Measurements from ENCODE around the gene SLC15A3.
"Not testable (repeated sequence)": the region's sequence is repeated elsewhere in the genome, so short reads cannot be mapped to it uniquely, and the experiment has no call there.

SLC15A3 gene

GRCh38 chr11:60974316-60974715 lies 22.3 kb upstream of the SLC15A3 start:
- not testable (repeated sequence) for DNase-seq

DNA sequence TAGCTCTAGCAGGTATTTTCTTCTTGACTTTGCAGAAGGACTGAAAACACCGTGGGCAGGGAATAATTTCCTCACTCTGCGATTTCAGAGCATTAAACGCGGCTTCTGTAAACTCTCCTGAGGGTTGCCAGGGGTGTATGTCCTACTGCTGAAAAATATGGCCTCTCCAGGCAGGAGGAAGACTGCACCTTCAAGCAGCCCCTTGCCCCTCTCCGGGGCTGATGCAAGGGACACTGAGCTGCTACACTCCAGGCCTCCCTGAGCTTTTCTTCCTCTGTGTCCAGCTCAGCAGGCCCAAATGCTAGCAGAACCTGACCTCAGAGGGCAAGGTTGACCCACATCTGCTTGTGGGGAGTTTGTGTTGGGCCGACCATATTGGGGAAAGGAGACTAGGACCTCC lies 21.7 kb upstream of the SLC15A3 start:
- DNase-seq, result no peak

- DNase-seq, result no peak
Measured at GRCh38 chr11:60972182-60973030, 20.4 kb upstream of the SLC15A3 start.

- DNase-seq, result no peak
Measured at GRCh38 chr11:60971520-60971919, 19.5 kb upstream of the SLC15A3 start, which contains the start of gene CD6. CD6 (plus strand) TSS chr11:60971680; CDS start chr11:60971866, 186 bp downstream.

DNA sequence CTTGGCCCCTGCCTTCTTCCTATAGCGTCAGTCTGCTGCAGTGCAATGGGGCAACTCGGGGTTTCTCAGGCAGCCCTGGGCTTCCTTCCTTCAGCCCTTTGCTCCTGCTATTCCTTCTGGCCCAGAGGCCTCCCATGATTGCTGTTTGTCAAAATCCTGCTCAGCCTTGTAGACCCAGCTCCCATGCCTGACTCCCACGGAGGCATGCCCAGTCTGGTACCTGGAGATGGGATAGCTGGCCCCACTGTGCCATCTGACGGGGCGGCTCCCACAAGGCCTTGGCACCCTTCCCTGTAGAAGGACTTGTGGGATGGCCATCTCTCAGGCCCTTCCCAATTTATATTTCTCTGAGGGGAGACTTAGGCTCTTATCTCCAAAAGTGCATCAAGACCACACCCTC lies 18.9 kb upstream of the SLC15A3 start:
- no peak for DNase-seq

- no peak for DNase-seq
Measured at GRCh38 chr11:60970369-60970774, 18.4 kb upstream of the SLC15A3 start.

DNA sequence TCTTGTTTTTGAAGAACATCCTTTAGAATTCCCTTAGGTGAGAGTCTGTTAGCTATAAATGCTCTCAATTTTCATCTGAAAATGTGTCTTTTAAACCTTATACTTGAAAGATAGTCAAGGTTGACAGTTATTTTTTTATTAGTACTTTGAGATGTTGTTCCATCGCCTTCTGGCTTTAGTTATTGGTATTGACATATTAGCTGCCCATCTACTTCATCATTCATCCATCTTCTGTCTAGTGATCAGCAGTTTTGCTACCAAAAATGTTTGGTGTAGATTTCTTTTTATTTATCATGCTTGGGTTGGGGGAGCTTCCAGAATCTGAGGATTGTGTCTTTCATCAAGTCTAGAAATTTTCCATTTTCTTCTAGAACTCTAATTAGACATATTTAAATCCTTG lies 16.2 kb upstream of the SLC15A3 start:
- no peak for DNase-seq

DNA sequence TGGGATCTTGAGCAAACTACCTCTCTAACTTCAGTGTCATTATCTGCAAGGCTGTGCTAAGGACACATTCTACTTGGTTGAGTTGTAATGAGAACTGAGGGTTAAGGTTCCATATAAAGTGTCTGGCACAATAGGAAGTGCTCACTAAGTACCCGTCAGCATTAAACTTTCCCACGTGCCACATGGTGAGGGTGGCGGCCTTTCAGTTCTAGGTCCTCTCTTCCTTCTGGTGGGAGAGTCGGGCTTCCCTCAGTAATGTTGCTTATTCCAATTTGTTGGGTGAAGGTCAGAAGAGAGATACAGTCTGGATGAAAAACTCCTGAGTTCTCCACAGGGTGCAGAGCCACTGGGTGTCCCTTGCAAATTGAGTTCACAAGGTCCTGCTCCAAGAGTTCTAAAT lies 14.9 kb upstream of the SLC15A3 start:
- DNase-seq, result no peak

- no peak for DNase-seq
Measured at GRCh38 chr11:60964801-60965200, 12.8 kb upstream of the SLC15A3 start.

GRCh38 chr11:60960405-60960804 lies 8.4 kb upstream of the SLC15A3 start:
- DNase-seq, result no peak

DNA sequence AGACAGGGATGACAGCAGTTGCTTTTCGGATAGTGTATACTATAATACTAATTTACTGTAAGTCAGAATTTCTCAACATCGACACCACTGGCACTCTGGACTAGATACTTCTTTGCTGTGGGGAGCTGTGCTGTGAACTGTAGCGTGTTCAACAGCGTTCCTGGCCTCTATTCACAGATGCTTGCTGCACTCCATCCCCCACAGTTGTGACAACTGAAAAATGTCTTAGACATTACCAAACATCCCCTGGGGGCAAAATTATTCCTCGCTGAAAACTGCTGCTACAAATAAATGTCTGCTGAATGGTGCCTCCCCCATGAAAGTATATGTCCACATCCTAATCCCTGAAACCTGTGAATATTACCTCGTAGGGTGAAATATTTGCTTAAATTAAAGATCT lies 7.5 kb upstream of the SLC15A3 start:
- no peak for DNase-seq

DNA sequence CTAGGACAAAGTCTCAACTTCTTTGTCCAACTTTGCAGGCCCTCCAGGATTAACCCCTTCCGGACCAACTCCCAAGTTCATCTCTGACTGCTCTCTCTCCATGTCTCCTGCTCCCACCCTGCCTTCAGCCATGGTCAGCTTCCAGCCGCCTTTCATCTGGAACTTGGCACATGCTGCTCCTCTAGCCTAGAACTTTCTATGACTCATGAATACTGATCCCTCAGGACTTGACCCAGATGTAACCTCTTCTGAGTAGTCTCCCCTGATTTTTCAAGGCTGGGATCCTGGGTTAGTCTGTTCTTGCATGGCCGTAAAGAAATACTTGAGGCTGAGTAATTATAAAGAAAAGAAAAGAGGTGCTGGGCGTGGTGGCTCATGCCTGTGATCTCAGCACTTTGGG lies 5.2 kb upstream of the SLC15A3 start:
- no peak for DNase-seq

DNA sequence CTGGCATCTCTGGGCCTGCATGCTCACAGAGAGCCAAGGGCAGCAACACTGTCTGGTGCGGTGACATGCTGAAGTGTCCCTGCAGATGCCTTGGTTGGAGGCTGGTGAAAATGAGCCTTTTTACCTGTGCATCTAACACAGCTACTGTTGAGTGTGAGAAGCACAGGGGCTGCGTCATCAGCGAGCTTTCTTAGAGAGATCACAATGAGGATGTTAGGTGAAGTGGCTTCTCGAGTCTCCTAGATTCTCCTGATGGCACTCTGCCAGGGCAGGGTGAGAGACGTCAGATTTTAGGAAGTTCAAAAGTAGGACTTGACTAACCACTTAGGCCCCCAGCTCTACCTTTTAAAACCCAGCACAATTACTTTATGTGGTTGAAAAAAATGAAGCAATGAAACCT lies 3.6 kb upstream of the SLC15A3 start:
- no peak for DNase-seq

- DNase-seq, result no peak
Measured at GRCh38 chr11:60954421-60954820, 2.4 kb upstream of the SLC15A3 start.

GRCh38 chr11:60953781-60954180 lies 1.8 kb upstream of the SLC15A3 start:
- no peak for DNase-seq

DNA sequence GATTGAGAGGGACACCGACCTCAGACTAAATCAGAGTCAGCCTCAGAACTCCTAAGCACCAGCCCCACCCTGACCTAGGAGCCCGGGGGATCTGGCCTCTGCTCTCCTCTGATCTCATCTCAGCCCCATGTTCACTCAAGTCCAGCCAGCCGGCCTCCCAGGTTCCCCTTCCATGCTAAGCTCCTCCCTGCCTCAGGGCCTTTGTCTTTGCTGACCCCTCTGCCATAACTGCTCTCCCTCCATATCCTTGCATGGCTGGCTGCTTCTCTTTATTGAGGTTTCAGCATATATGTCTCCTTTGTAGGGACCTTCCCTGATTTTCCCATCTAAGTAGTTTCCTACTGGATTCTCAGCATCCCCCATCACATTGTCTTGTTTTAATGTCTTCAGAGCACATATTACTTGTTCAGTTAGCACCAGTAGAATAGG lies 780 bp upstream of the SLC15A3 start:
- no peak for DNase-seq

DNA sequence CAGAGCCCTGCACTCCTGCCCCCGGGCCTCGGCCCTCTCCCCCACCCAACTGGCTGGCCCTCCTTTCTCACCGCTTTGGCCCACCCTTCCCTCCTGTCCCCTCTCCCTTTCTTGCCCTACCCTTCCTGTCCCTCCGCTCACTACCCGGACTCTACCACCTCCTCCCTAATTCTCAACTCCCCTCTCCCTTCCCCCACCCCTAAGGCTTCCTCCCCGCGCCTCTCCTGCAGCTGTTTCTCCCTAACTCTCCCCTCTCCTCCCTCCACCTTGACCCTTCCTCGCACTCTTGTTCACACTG lies 421 bp downstream of the SLC15A3 start:
- no peak for DNase-seq

GRCh38 chr11:60950933-60951605 lies 907 bp downstream of the SLC15A3 start:
- DNase-seq, result no peak

DNA sequence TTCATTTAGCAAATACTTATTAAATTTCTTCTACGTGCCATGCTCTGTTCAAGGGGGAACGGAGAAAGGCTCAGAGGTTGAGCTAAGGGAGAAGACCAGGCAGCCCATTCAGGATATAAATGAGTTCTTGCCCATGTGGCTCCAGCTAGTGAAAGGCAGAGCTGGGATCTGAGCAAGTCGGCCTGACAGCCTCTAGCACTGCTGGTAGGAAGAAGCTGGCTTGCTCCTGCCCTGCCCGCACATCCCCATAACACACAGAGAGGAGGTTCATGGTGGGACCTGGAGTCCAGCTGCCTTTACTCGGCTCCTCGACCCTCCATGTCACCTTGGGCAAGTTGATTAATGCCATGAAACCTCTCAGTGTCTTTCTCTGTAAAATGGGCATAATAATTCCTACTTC lies 2.0 kb downstream of the SLC15A3 start:
- DNase-seq, result no peak

- no peak for DNase-seq
Measured at GRCh38 chr11:60948250-60948649, 3.7 kb downstream of the SLC15A3 start.

GRCh38 chr11:60947700-60948099 lies 4.3 kb downstream of the SLC15A3 start:
- no peak for DNase-seq

GRCh38 chr11:60946601-60947264 lies 5.2 kb downstream of the SLC15A3 start:
- no peak for DNase-seq

- no peak for DNase-seq
Measured at GRCh38 chr11:60945295-60945667, 6.7 kb downstream of the SLC15A3 start.

Measured in SHP77 treated with DMSO at 0.1 percent for 48 hours (cell line).